HEK293T (cell line): Measurements from ENCODE around the gene CCDC150.

Experiments
- CTCF ChIA-PET: fragments of 350-600 bp; formaldehyde crosslinking; extraction: SDS; loops from one replicate; lab custom pipeline; 2021; ENCODE audit warnings: antibody characterized with exemption, inconsistent platforms; lab: Yijun Ruan, JAX
- POLR2A ChIA-PET: fragments of 350-600 bp; formaldehyde crosslinking; extraction: SDS; loops from one replicate; lab custom pipeline; 2020; ENCODE audit warnings: antibody characterized with exemption, inconsistent platforms; lab: Yijun Ruan, JAX
- DNase-seq: peaks from one replicate; pipeline ENCODE4 v3.0.0; 2012; ENCODE audit warnings: mixed read lengths; ENCODE audit errors: extremely low spot score
- ARNT ChIP-seq: fragments of 450-650 bp; IDR thresholded peaks from 2 replicates; pipeline ENCODE4 v1.6.1; 2017; ENCODE audit warnings: mild to moderate bottlenecking
- BHLHE40 ChIP-seq: fragments of 450-650 bp; IDR thresholded peaks from 2 replicates; pipeline ENCODE4 v1.6.1; 2016; ENCODE audit warnings: mild to moderate bottlenecking, moderate library complexity, borderline replicate concordance
- CTBP1 ChIP-seq: fragments of 450-650 bp; IDR thresholded peaks from 2 replicates; pipeline ENCODE4 v1.6.1; 2016; ENCODE audit warnings: borderline replicate concordance
- ELF4 ChIP-seq: fragments of 450-650 bp; IDR thresholded peaks from 2 replicates; pipeline ENCODE4 v1.6.1; 2017; ENCODE audit warnings: antibody characterized with exemption
- FOXA1 ChIP-seq: fragments of 450-650 bp; IDR thresholded peaks from 2 replicates; pipeline ENCODE4 v1.6.1; 2016; ENCODE audit warnings: mild to moderate bottlenecking
- FOXK2 ChIP-seq: fragments of 450-650 bp; IDR thresholded peaks from 2 replicates; pipeline ENCODE4 v1.6.1; 2016; ENCODE audit warnings: mild to moderate bottlenecking
- FOXM1 ChIP-seq: fragments of 450-650 bp; IDR thresholded peaks from 2 replicates; pipeline ENCODE4 v1.6.1; 2017; ENCODE audit warnings: mild to moderate bottlenecking, borderline replicate concordance
- HDGF ChIP-seq: fragments of 450-650 bp; IDR thresholded peaks from 2 replicates; pipeline ENCODE4 v1.6.1; 2017; ENCODE audit warnings: antibody characterized with exemption, borderline replicate concordance
- L3MBTL2 ChIP-seq: fragments of 450-650 bp; conservative IDR thresholded peaks from 2 replicates; pipeline ENCODE4 v1.6.1; 2016; ENCODE audit warnings: mild to moderate bottlenecking
- LEF1 ChIP-seq: fragments of 450-650 bp; IDR thresholded peaks from 2 replicates; pipeline ENCODE4 v1.6.1; 2017; ENCODE audit warnings: mild to moderate bottlenecking, borderline replicate concordance
- NFRKB ChIP-seq: fragments of 450-650 bp; IDR thresholded peaks from 2 replicates; pipeline ENCODE4 v1.6.1; 2016; ENCODE audit warnings: mild to moderate bottlenecking, moderate library complexity
- PKNOX1 ChIP-seq: fragments of 450-650 bp; IDR thresholded peaks from 2 replicates; pipeline ENCODE4 v1.6.1; 2016
- SP1 ChIP-seq: fragments of 450-650 bp; IDR thresholded peaks from 2 replicates; pipeline ENCODE4 v1.6.1; 2017
- SUZ12 ChIP-seq: fragments of 450-650 bp; IDR thresholded peaks from 2 replicates; pipeline ENCODE4 v1.6.1; 2016; ENCODE audit warnings: mild to moderate bottlenecking
- TARDBP ChIP-seq: fragments of 450-650 bp; IDR thresholded peaks from 2 replicates; pipeline ENCODE4 v1.6.1; 2016
- ZNF384 ChIP-seq: fragments of 450-650 bp; IDR thresholded peaks from 2 replicates; pipeline ENCODE4 v1.6.1; 2016

The CCDC150 gene

DNA sequence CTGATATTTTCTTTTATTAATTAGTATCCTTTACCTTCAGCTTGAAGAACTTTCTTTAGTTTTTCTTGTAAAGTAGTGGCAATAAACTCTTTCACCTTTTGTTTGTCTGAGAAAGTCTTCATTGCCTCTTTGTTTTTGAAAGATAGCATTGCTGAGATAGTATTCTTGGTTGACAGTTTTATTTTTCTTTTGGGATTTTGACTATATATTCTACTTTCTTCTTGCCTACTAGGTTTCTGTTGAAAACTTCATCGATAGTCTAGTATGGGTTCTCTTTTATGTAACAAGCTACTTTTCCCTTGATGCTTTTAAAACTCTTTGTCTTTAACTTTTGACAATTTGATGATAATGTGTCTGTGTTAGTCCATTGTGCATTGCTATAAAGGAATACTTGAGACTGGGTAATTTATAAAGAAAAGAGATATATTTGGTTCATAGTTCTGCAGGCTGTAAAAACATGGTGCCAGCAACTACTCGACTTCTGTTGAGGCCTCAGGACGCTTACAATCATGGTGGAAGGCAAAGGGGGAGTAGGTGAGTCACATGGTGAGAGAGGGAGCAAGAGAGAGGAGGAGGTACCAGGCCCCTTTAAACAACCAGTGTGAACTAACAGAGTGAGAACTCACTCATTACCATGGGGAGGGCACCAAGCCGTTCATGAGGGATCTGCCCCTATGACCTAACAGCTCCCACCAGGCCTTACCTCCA is 12.0 kb downstream of the CCDC150 start:
- no peak for DNase-seq
- no peak for TF ChIP-seq FOXK2
- TF ChIP-seq PKNOX1 = no peak
- TF ChIP-seq ARNT = no peak
- TF ChIP-seq NFRKB = no peak
- TF ChIP-seq TARDBP = no peak
- TF ChIP-seq ELF4 = no peak
- TF ChIP-seq L3MBTL2 = no peak
- TF ChIP-seq SP1 = no peak
- no peak for TF ChIP-seq SUZ12
- no peak for TF ChIP-seq ZNF384
- no peak for TF ChIP-seq HDGF
- no peak for TF ChIP-seq BHLHE40
- no peak for TF ChIP-seq CTBP1
- TF ChIP-seq LEF1 = no peak
- TF ChIP-seq FOXA1 = no peak
- TF ChIP-seq FOXM1 = no peak
- ChIA-PET POLR2A (no interaction called here), CTCF (no interaction called here)

- DNase-seq = no peak
- no peak for TF ChIP-seq SP1
- TF ChIP-seq SUZ12 = no peak
- no peak for TF ChIP-seq TARDBP
- TF ChIP-seq ZNF384 = no peak
- TF ChIP-seq FOXM1 = no peak
- no peak for TF ChIP-seq PKNOX1
- no peak for TF ChIP-seq FOXK2
- POLR2A ChIA-PET = no interaction called here
- CTCF ChIA-PET = no interaction called here
Observed at GRCh38 chr2:196652869-196653268, 13.4 kb downstream of the CCDC150 start.

DNA sequence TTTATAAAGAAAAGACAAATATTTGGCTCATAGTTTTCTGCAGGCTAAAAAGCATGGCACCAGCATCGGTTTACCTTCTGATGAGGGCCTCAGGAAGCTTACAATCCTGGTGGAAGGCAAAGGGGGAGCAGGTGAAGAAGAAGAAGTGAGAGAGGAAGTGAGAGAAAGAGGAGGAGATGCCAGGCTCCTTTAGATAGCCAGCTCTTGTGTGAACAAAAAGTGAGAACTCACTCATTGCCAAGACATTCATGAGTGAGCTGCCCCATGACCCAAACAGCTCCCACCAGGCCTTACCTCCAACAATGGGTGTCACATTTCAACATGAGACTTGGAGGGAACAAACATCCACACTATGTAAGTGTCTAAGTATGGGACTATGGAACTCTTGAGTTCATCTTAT is 14.3 kb downstream of the CCDC150 start:
- TF ChIP-seq L3MBTL2 (no peak), FOXM1 (no peak), SP1 (no peak), ZNF384 (no peak), PKNOX1 (no peak), ARNT (no peak), BHLHE40 (no peak), TARDBP (no peak), SUZ12 (no peak), ELF4 (no peak), LEF1 (no peak), FOXK2 (no peak), NFRKB (no peak), CTBP1 (no peak)
- CTCF ChIA-PET = no interaction called here
- no peak for DNase-seq
- POLR2A ChIA-PET = no interaction called here

DNA sequence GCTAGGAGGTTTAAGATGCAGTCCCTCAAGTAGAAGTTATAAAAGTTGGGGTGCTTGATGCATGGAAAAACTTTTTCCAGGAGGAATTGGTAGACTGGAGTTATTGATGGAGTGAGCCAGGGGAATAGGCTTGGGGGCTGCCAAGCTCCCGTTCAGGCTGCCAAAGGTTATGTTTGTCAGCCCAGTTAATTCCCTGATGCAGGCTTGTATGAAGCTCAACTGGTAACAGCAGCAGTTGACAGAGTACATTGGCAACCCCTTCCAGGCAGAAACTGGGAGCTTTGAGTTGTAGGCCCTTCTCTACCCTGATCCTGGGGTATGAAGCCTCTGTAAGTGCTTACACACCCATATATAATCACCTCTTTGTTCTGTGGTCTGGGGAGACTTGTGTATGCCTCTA is 16.2 kb downstream of the CCDC150 start:
- POLR2A ChIA-PET = interaction anchor here (1.5 kb wide), 1 partner anchor 16 kb away, joined by 4 read pairs; the partner anchor contains the start of gene CCDC150
- TF ChIP-seq SUZ12 = no peak
- TF ChIP-seq TARDBP = no peak
- TF ChIP-seq ZNF384 = no peak
- no peak for TF ChIP-seq FOXK2
- TF ChIP-seq FOXA1 = no peak
- no peak for TF ChIP-seq ELF4
- TF ChIP-seq PKNOX1 = no peak
- no peak for TF ChIP-seq NFRKB
- TF ChIP-seq LEF1 = no peak
- TF ChIP-seq ARNT = no peak
- TF ChIP-seq BHLHE40 = no peak
- TF ChIP-seq SP1 = no peak
- no peak for TF ChIP-seq HDGF
- TF ChIP-seq FOXM1 = no peak
- TF ChIP-seq CTBP1 = no peak
- no peak for DNase-seq
- CTCF ChIA-PET = no interaction called here

DNA sequence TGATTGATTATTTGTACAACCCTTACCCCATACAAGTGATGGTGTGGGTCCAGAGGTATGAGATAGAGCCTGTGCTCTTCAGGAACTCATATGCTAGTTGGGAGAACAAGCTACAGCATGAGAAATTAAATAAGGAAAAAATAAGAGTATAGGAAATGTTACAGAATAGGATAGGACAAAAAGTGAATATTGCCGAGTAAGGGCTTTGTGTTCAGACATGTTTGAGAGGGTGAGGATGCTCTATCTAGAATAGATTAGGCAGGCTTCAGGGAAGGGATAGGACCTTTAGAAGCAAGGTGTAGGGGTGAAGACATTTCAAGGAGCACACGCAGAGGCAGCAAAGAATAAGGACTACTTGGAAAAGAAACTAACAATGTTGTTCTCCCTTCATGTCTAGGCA is 17.8 kb downstream of the CCDC150 start:
- POLR2A ChIA-PET = no interaction called here

More for the DNA sequence above, 17.8 kb downstream of the CCDC150 start:
- TF ChIP-seq SP1 = no peak
- TF ChIP-seq PKNOX1 = no peak
- TF ChIP-seq HDGF = no peak
- no peak for TF ChIP-seq SUZ12
- no peak for TF ChIP-seq LEF1
- no peak for TF ChIP-seq FOXA1
- no peak for TF ChIP-seq ZNF384
- no peak for TF ChIP-seq BHLHE40
- no peak for TF ChIP-seq CTBP1
- TF ChIP-seq FOXM1 = no peak
- TF ChIP-seq FOXK2 = no peak
- TF ChIP-seq NFRKB = no peak
- TF ChIP-seq L3MBTL2 = no peak
- no peak for TF ChIP-seq TARDBP
- TF ChIP-seq ARNT = no peak
- no peak for DNase-seq
- CTCF ChIA-PET = no interaction called here
